Right cardiac atrium (tissue), 5 donors: ENCODE results near the gene XRCC4. TPM values are rescaled to one million over a fixed set of nuclear protein-coding genes. Genes with fewer than 3 reads are reported as not detected.

Source experiments
- ATAC-seq, 2 donors: fragments of 200-7000 bp; cut with Tn5 transposase; one replicate each; pipeline versions ENCODE4 v1.8.0 to v1.9.1; 2020; ENCODE audit warnings: moderate library complexity in 2 of 2, mild to moderate bottlenecking in 1 of 2
- DNase-seq, 3 donors: peaks; one replicate each; pipeline ENCODE4 v3.0.0-alpha.2; 2020
- H3K27ac ChIP-seq: one replicate; pipeline ENCODE4 v1.5.1; 2013; ENCODE audit warnings: mild to moderate bottlenecking, low read length, control low read depth, moderate library complexity
- H3K27me3 ChIP-seq: one replicate; pipeline ENCODE4 v1.6.1; 2013; ENCODE audit not compliant: control insufficient read depth, insufficient read depth
- H3K4me1 ChIP-seq: one replicate; pipeline ENCODE4 v1.6.1; 2013; ENCODE audit warnings: low read length; ENCODE audit not compliant: control insufficient read depth, insufficient read depth
- H3K4me3 ChIP-seq: one replicate; pipeline ENCODE4 v1.5.1; 2013; ENCODE audit warnings: low read length, control low read depth
- H3K9me3 ChIP-seq: one replicate; pipeline ENCODE4 v1.6.1; 2013; ENCODE audit warnings: low read length; ENCODE audit not compliant: control insufficient read depth
- WGBS: extraction: QIAGEN DNeasy Blood & Tissue Kit; methylation state at CpG from one replicate; pipeline ENCODE4 v1.1.7; 2013; 5-methylcytosine and 5-hydroxymethylcytosine counted together
- intact Hi-C, 4 donors: fragments of 100-400 bp; cut with DNase I; formaldehyde crosslinking; loops; one replicate each; pipeline versions ENCODE4 v1.11.0 to v1.14.0; 2022 to 2023
- polyA plus RNA-seq: library from polyadenylated mRNA; stranded (reverse); fragments of 200-250 nt; gene quantifications from one replicate; pipeline ENCODE4 v1.2.3, GENCODE V29; 2013
- total RNA-seq, 4 donors: library from RNA; stranded (reverse); fragmentation: NEBNext Ultra II Directional; extraction: Animal tissue kit (Norgen Biotek cat#: 25700); gene quantifications; one replicate each; pipeline ENCODE4 v1.2.1, GENCODE V29; 2021
- donor health status: healthy with polysubstance abuse.
- donor health status: DM: no; HTN: yes; CAD: no.
- donor health status: DM: no; HTN: no; CAD: no.
- donor health status: DM: no; HTN: yes; CAD: no; lungs with severe emphysema.
- donor health status: DM: yes; HTN: yes; CAD: no.

The XRCC4 gene
- total and polyA plus RNA-seq, 5 donors, result 7.1 to 8.6 (median 7.5) TPM

GRCh38 chr5:83097689-83098231 lies 20.4 kb downstream of the XRCC4 start:
- intact Hi-C loops, result no loop called here
- Histone ChIP-seq H3K4me1 (peaks cover 6% of the 10 kb centered on the region), H3K4me3 (no peak overlapping the region), H3K9me3 (no peaks in the 10 kb centered on the region), H3K27me3 (no peaks in the 10 kb centered on the region), H3K27ac (no peak overlapping the region)
- 32% methylated on average over 2 of the region's 2 CpGs for WGBS
- peak; percentile 60 for ATAC-seq
- DNase-seq, result no peak

GRCh38 chr5:83099001-83099400 lies 21.7 kb downstream of the XRCC4 start:
- intact Hi-C loops, result no loop called here
- Histone ChIP-seq H3K9me3 (no peaks in the 10 kb centered on the region), H3K27ac (no peak overlapping the region), H3K4me1 (peaks cover 6% of the 10 kb centered on the region), H3K4me3 (no peak overlapping the region), H3K27me3 (no peaks in the 10 kb centered on the region)
- ATAC-seq (no peak), DNase-seq (no peak)

- DNase-seq (no peak), ATAC-seq (peak in 1 of 2 donors; percentile 24)
- Histone ChIP-seq H3K9me3 (no peaks in the 10 kb centered on the region), H3K4me1 (peaks cover 6% of the 10 kb centered on the region), H3K27ac (no peak overlapping the region), H3K27me3 (no peaks in the 10 kb centered on the region), H3K4me3 (no peak overlapping the region)
- 63% methylated on average over 1 of the region's 1 CpG for WGBS
- intact Hi-C loops, result no loop called here
These were observed 22.1 kb downstream of the XRCC4 start for GRCh38 chr5:83099445-83099844.

GRCh38 chr5:83101514-83101913 lies 24.2 kb downstream of the XRCC4 start:
- intact Hi-C loops, result no loop called here

GRCh38 chr5:83102364-83102980 lies 25.1 kb downstream of the XRCC4 start:
- Histone ChIP-seq H3K4me3 (no peak overlapping the region), H3K4me1 (peaks cover 3% of the 10 kb centered on the region), H3K27ac (no peak overlapping the region), H3K27me3 (no peaks in the 10 kb centered on the region), H3K9me3 (no peaks in the 10 kb centered on the region)
- DNase-seq, result no peak
- intact Hi-C loops, result no loop called here
- no peak for ATAC-seq

More at GRCh38 chr5:83101514-83101913, 24.2 kb downstream of the XRCC4 start:
- Histone ChIP-seq H3K9me3 (no peaks in the 10 kb centered on the region), H3K27ac (no peak overlapping the region), H3K4me3 (no peak overlapping the region), H3K4me1 (peaks cover 3% of the 10 kb centered on the region), H3K27me3 (no peaks in the 10 kb centered on the region)
- DNase-seq (no peak), ATAC-seq (no peak)
- WGBS, result 84% methylated on average over 1 of the region's 1 CpG

GRCh38 chr5:83104021-83104420 lies 26.7 kb downstream of the XRCC4 start:
- Histone ChIP-seq H3K4me3 (no peak overlapping the region), H3K27me3 (no peaks in the 10 kb centered on the region), H3K9me3 (no peaks in the 10 kb centered on the region), H3K4me1 (peaks cover 3% of the 10 kb centered on the region), H3K27ac (no peak overlapping the region)
- DNase-seq, result no peak
- ATAC-seq, result peak in 1 of 2 donors; percentile 39
- intact Hi-C loops, result no loop called here

- no peak overlapping the region for H3K27ac ChIP-seq
- no peak overlapping the region for H3K4me3 ChIP-seq
- DNase-seq (no peak), ATAC-seq (no peak)
- H3K27me3 ChIP-seq, result no peaks in the 10 kb centered on the region
- WGBS, result 90% methylated on average over 3 of the region's 3 CpGs
- no peaks in the 10 kb centered on the region for H3K4me1 ChIP-seq
- intact Hi-C loops, result no loop called here
- H3K9me3 ChIP-seq, result no peaks in the 10 kb centered on the region
These were observed 30.5 kb downstream of the XRCC4 start for GRCh38 chr5:83107692-83108420.

- WGBS, result 58% methylated on average over 1 of the region's 1 CpG
- ATAC-seq (no peak), DNase-seq (no peak)
- no peak overlapping the region for H3K27ac ChIP-seq
- no peaks in the 10 kb centered on the region for H3K4me1 ChIP-seq
- H3K9me3 ChIP-seq, result no peaks in the 10 kb centered on the region
- H3K27me3 ChIP-seq, result no peaks in the 10 kb centered on the region
- H3K4me3 ChIP-seq, result no peak overlapping the region
- intact Hi-C loops, result no loop called here
These were observed 32.0 kb downstream of the XRCC4 start for GRCh38 chr5:83109380-83109779.

GRCh38 chr5:83115816-83116215 lies 38.5 kb downstream of the XRCC4 start:
- DNase-seq (no peak), ATAC-seq (no peak)
- Histone ChIP-seq H3K27me3 (no peaks in the 10 kb centered on the region), H3K9me3 (no peaks in the 10 kb centered on the region), H3K4me3 (no peak overlapping the region), H3K27ac (no peak overlapping the region), H3K4me1 (no peaks in the 10 kb centered on the region)
- intact Hi-C loops, result no loop called here
- WGBS, result 80% methylated on average over 1 of the region's 1 CpG

- ATAC-seq (no peak), DNase-seq (no peak)
- 92% methylated on average over 1 of the region's 1 CpG for WGBS
- intact Hi-C loops, result no loop called here
- H3K27ac ChIP-seq, result no peak overlapping the region
- H3K9me3 ChIP-seq, result no peaks in the 10 kb centered on the region
- no peaks in the 10 kb centered on the region for H3K4me1 ChIP-seq
- no peak overlapping the region for H3K4me3 ChIP-seq
- H3K27me3 ChIP-seq, result no peaks in the 10 kb centered on the region
These were observed 41.1 kb downstream of the XRCC4 start for GRCh38 chr5:83118471-83118870.

- intact Hi-C loops, result no loop called here
- WGBS, result 82% methylated on average over 1 of the region's 1 CpG
- no peaks in the 10 kb centered on the region for H3K9me3 ChIP-seq
- DNase-seq (no peak), ATAC-seq (no peak)
- H3K4me1 ChIP-seq, result no peaks in the 10 kb centered on the region
- H3K27ac ChIP-seq, result no peak overlapping the region
- no peaks in the 10 kb centered on the region for H3K27me3 ChIP-seq
- no peak overlapping the region for H3K4me3 ChIP-seq
These were observed 41.6 kb downstream of the XRCC4 start for GRCh38 chr5:83118976-83119375.
